ENCODE results near the gene SLC8A1.

DNA sequence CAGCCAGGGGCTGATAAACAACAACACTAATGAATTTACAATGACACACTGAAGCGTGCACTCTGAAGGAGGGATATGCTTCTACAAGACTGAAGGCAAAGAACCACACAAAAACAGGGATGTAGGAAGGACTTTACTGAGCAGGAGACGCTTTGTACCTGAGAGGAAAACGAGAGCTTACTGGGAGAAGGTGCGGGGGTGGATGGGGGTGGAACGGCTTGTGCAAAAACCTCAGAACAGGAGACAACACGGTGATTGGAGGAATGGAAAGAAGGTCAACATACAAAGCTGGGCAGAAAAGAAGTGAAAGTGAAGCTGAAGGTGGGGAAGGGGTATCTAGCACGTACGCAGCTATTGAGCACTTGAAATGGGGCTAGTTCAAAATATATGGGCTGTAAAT is 93.1 kb downstream of the SLC8A1 start:
- TF ChIP-seq, protein P1, sequence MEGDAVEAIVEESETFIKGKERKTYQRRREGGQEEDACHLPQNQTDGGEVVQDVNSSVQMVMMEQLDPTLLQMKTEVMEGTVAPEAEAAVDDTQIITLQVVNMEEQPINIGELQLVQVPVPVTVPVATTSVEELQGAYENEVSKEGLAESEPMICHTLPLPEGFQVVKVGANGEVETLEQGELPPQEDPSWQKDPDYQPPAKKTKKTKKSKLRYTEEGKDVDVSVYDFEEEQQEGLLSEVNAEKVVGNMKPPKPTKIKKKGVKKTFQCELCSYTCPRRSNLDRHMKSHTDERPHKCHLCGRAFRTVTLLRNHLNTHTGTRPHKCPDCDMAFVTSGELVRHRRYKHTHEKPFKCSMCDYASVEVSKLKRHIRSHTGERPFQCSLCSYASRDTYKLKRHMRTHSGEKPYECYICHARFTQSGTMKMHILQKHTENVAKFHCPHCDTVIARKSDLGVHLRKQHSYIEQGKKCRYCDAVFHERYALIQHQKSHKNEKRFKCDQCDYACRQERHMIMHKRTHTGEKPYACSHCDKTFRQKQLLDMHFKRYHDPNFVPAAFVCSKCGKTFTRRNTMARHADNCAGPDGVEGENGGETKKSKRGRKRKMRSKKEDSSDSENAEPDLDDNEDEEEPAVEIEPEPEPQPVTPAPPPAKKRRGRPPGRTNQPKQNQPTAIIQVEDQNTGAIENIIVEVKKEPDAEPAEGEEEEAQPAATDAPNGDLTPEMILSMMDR (conservative IDR thresholded peaks at IDR 0.05; ENCODE audit: low read depth, low read length) = no peak
- TF ChIP-seq EZH2 (IDR thresholded peaks at IDR 0.05; ENCODE audit: borderline replicate concordance, low read depth, low read length, poor library complexity, severe bottlenecking) = no peak
